Neural crest cell (in vitro differentiated cells): ENCODE measurements around the gene CLEC4E. TPM values are rescaled to one million over a fixed set of nuclear protein-coding genes. Genes with fewer than 3 reads are reported as not detected.
A peak's percentile ranks its signal among the peaks of the same experiment; 100 is the strongest.
"Not testable (repeated sequence)": the region's sequence is repeated elsewhere in the genome, so short reads cannot be mapped to it uniquely, and the experiment has no call there.

Experiments
- DNase-seq: peaks from one replicate; pipeline ENCODE4 v3.0.0; 2021; ENCODE audit warnings: low read depth, mixed read lengths, low spot score
- H3K27ac Mint-ChIP-seq: one replicate; pipeline ENCODE4 v1.8.0; 2021; ENCODE audit warnings: mild to moderate bottlenecking, mixed read lengths; ENCODE audit not compliant: unreplicated experiment
- H3K27me3 Mint-ChIP-seq: 2 replicates; pipeline ENCODE4 v1.8.0; 2021; ENCODE audit warnings: low read depth, mild to moderate bottlenecking, mixed read lengths
- H3K36me3 Mint-ChIP-seq: 2 replicates; pipeline ENCODE4 v1.8.0; 2021; ENCODE audit warnings: low read depth, mild to moderate bottlenecking, mixed read lengths
- H3K4me1 Mint-ChIP-seq: 2 replicates; pipeline ENCODE4 v1.8.0; 2021; ENCODE audit warnings: mixed read lengths
- H3K4me3 Mint-ChIP-seq: one replicate; pipeline ENCODE4 v1.8.0; 2021; ENCODE audit warnings: mild to moderate bottlenecking, mixed read lengths
- H3K9me3 Mint-ChIP-seq: 2 replicates; pipeline ENCODE4 v1.8.0; 2021; ENCODE audit warnings: mixed read lengths
- total RNA-seq: library from RNA; stranded (reverse); gene quantifications from 2 replicates; pipeline ENCODE4 v1.2.1, GENCODE V29; 2021
- TF ChIP-seq, protein P1 (sequence below): fragments of 200-600 bp; sonication (generic); conservative IDR thresholded peaks from 2 replicates; pipeline ENCODE4 v1.5.0; 2021; ENCODE audit warnings: antibody characterized with exemption, mild to moderate bottlenecking

CLEC4E gene
- total RNA-seq, 1 donor from 2014 or later = not detected

DNA sequence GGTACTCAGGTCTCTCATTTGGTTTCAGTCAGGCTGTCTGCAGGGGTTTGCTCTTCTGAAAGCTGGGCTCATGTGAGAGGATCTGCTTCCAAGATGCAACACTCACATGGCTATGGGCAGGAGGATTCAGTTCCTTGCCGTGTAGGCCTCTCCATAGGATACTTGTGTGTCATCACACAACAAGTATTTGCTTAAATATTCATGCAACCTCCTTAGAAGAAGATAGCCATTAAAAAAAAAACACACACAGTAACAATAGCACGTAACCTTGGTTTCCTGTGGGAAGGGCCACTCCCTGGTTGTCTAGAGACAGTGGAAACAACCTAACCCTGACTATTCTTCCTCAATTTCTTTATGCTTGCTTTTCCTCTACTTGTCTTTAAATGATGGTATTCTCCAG, 31.8 kb upstream of the CLEC4E start:
- no peaks in the 10 kb centered on the region for H3K4me1 Mint-ChIP-seq
- no peaks in the 10 kb centered on the region for H3K36me3 Mint-ChIP-seq
- DNase-seq = no peak
- no peak overlapping the region for H3K27ac Mint-ChIP-seq
- TF ChIP-seq, protein P1, sequence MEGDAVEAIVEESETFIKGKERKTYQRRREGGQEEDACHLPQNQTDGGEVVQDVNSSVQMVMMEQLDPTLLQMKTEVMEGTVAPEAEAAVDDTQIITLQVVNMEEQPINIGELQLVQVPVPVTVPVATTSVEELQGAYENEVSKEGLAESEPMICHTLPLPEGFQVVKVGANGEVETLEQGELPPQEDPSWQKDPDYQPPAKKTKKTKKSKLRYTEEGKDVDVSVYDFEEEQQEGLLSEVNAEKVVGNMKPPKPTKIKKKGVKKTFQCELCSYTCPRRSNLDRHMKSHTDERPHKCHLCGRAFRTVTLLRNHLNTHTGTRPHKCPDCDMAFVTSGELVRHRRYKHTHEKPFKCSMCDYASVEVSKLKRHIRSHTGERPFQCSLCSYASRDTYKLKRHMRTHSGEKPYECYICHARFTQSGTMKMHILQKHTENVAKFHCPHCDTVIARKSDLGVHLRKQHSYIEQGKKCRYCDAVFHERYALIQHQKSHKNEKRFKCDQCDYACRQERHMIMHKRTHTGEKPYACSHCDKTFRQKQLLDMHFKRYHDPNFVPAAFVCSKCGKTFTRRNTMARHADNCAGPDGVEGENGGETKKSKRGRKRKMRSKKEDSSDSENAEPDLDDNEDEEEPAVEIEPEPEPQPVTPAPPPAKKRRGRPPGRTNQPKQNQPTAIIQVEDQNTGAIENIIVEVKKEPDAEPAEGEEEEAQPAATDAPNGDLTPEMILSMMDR = no peak
- H3K9me3 Mint-ChIP-seq = no peaks in the 10 kb centered on the region
- no peak overlapping the region for H3K4me3 Mint-ChIP-seq
- H3K27me3 Mint-ChIP-seq = no peaks in the 10 kb centered on the region

DNA sequence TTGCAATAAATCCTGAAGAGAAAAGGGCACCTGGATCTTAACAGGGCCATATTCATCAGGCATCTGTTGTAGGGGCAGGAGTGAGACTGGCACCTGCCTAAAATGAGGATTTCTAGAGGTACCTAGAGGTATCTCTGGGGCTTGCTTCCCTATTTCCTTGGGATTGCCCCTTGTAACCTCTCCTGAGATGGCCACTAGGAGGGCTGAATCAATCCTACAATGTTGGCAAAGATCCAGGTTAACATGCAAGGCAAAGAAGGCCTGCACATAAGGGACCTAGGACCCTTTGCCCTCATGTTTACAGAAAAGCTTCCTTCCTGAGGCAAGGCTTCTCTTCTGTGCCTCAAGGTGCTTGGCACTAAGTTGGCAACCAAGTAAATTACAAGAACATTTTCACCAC, 25.8 kb upstream of the CLEC4E start:
- H3K4me1 Mint-ChIP-seq = peaks cover 3% of the 10 kb centered on the region
- no peaks in the 10 kb centered on the region for H3K36me3 Mint-ChIP-seq
- no peaks in the 10 kb centered on the region for H3K27me3 Mint-ChIP-seq
- TF ChIP-seq, protein P1 = no peak
- peaks cover 3% of the 10 kb centered on the region for H3K9me3 Mint-ChIP-seq
- no peak for DNase-seq
- H3K27ac Mint-ChIP-seq = no peak overlapping the region
- no peak overlapping the region for H3K4me3 Mint-ChIP-seq

DNA sequence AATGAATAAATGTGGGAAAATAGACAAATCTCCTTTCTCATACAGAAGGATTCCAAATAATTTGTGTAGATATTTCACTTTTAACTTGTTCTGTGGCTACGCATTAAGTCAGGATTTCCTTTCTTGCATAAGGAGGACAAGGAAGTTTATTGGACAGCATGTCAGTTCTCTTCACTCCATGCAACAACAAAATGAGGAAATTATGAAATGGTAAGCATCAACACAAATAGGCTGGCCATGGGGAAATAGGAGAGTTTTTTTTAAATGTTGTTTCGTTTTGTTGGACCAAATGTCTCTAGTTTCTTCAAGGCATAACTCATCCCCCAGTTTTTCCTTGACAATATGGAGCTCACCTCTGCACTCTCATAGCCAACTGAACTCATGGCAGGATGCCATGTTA, 25.3 kb upstream of the CLEC4E start:
- not testable (repeated sequence) for DNase-seq, H3K36me3 Mint-ChIP-seq, H3K27me3 Mint-ChIP-seq, H3K4me3 Mint-ChIP-seq, H3K4me1 Mint-ChIP-seq, H3K27ac Mint-ChIP-seq, H3K9me3 Mint-ChIP-seq

DNA sequence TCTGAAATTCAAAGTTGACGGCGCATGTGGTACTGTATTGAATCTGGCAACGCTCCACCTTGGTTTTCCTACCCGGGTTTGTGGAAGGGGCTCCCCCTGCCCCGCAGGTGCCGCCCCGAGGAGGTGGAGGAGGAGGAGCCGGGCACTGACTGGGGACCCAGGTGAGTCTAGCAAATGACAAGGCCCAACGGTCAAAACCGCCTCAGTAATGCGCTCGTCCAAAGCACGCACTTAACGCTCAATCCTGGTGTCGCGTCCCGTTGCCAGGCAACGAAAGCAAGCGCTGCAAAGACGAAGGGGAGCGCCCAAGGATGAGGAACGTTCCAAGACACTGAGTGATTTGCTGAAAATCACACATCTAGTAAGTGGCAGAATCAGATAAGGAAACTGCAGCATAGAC, 24.0 kb upstream of the CLEC4E start:
- Mint-ChIP-seq H3K27me3 (no peaks in the 10 kb centered on the region), H3K36me3 (no peaks in the 10 kb centered on the region), H3K4me1 (peaks cover 3% of the 10 kb centered on the region), H3K27ac (no peak overlapping the region), H3K4me3 (no peak overlapping the region), H3K9me3 (peaks cover 8% of the 10 kb centered on the region)
- no peak for DNase-seq
- TF ChIP-seq, protein P1 = no peak

DNA sequence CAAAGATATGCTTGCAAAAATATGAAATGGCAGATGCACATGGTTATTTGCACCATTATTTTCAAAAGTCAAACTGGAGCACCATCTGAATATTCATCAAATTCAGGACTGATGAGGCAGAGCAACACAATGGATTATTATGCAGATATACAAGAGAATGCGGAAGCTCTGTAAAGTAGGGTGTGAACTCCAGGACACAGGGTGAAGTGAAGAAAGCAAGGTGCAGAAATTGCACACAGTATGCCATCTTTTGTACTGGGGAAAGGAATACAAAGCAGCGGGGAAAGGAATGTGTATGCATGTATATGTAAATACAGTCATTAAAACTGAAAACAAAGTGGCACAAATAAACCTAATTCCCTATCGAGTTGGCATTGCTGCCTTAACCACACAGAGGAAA, 22.7 kb upstream of the CLEC4E start:
- no peak overlapping the region for H3K27ac Mint-ChIP-seq
- no peaks in the 10 kb centered on the region for H3K27me3 Mint-ChIP-seq
- peaks cover 8% of the 10 kb centered on the region for H3K9me3 Mint-ChIP-seq
- TF ChIP-seq, protein P1 = no peak
- H3K4me3 Mint-ChIP-seq = no peak overlapping the region
- peaks cover 3% of the 10 kb centered on the region for H3K4me1 Mint-ChIP-seq
- no peaks in the 10 kb centered on the region for H3K36me3 Mint-ChIP-seq
- no peak for DNase-seq

DNA sequence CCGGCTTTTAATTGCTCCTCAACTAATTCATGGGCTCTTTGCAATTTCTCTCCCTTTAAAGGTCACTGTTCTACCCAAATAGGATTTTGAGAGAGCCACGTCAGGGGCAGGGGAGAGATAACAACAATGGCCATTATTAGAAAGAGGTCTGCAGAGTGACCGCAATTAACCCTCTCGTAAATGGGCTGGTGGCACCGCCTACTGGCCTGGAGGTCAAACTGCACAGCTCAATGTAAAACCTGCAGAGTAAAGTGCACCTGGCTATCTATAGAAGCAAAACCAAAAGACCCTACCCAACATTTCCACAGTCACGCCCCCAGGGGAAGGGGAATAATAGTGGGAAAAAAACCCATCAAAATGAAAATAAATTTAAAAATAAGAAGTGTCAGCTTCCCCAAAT, 21.6 kb upstream of the CLEC4E start:
- Mint-ChIP-seq H3K9me3 (peaks cover 8% of the 10 kb centered on the region), H3K27me3 (no peaks in the 10 kb centered on the region), H3K4me3 (no peak overlapping the region), H3K27ac (no peak overlapping the region), H3K36me3 (no peaks in the 10 kb centered on the region), H3K4me1 (peaks cover 3% of the 10 kb centered on the region)
- no peak for DNase-seq
- TF ChIP-seq, protein P1 = peak; percentile 30
